ENCODE data around the gene CD300H. TPM values are rescaled to one million over a fixed set of nuclear protein-coding genes. Genes with fewer than 3 reads are reported as not detected.
"Not testable (repeated sequence)": the region's sequence is repeated elsewhere in the genome, so short reads cannot be mapped to it uniquely, and the experiment has no call there.

The CD300H gene
- total and polyA plus RNA-seq, 5 donors: not detected

- intact Hi-C loops (cut with DNase I): no loop called here
- Histone ChIP-seq H3K27ac (ENCODE audit: low read length) (no peak overlapping the region), H3K4me3 (ENCODE audit: low read length) (no peak overlapping the region), H3K4me1 (ENCODE audit: control insufficient read depth, insufficient read depth, low read length) (no peaks in the 10 kb centered on the region), H3K9me3 (ENCODE audit: control insufficient read depth, low read length) (peaks cover 2% of the 10 kb centered on the region), H3K27me3 (ENCODE audit: control insufficient read depth, insufficient read depth) (no peaks in the 10 kb centered on the region)
- no peak for DNase-seq
- no peak for ATAC-seq
- 82% methylated on average over 3 of the region's 3 CpGs for WGBS
These were observed 44.0 kb downstream of the CD300H start for GRCh38 chr17:74523308-74523707.

GRCh38 chr17:74522381-74523105 is 44.8 kb downstream of the CD300H start:
- 80% methylated on average over 10 of the region's 10 CpGs for WGBS
- no peaks in the 10 kb centered on the region for H3K4me1 ChIP-seq (ENCODE audit: control insufficient read depth, insufficient read depth, low read length)
- intact Hi-C loops (cut with DNase I): no loop called here
- H3K9me3 ChIP-seq (ENCODE audit: control insufficient read depth, low read length): peaks cover 2% of the 10 kb centered on the region
- DNase-seq: no peak
- H3K4me3 ChIP-seq (ENCODE audit: low read length): no peak overlapping the region
- no peaks in the 10 kb centered on the region for H3K27me3 ChIP-seq (ENCODE audit: control insufficient read depth, insufficient read depth)
- no peak for ATAC-seq
- H3K27ac ChIP-seq (ENCODE audit: low read length): no peak overlapping the region

GRCh38 chr17:74521701-74522201 is 45.6 kb downstream of the CD300H start:
- Histone ChIP-seq H3K9me3 (ENCODE audit: control insufficient read depth, low read length) (peaks cover 2% of the 10 kb centered on the region), H3K27ac (ENCODE audit: low read length) (no peak overlapping the region), H3K4me1 (ENCODE audit: control insufficient read depth, insufficient read depth, low read length) (no peaks in the 10 kb centered on the region), H3K27me3 (ENCODE audit: control insufficient read depth, insufficient read depth) (no peaks in the 10 kb centered on the region), H3K4me3 (ENCODE audit: low read length) (no peak overlapping the region)
- ATAC-seq (peak; percentile 13 to 31), DNase-seq (no peak)
- 76% methylated on average over 9 of the region's 9 CpGs for WGBS
- intact Hi-C loops (cut with DNase I): no loop called here

GRCh38 chr17:74520790-74521480 is 46.4 kb downstream of the CD300H start:
- DNase-seq: no peak
- ATAC-seq: peak; percentile 51 to 53
- Histone ChIP-seq H3K9me3 (ENCODE audit: control insufficient read depth, low read length) (peaks cover 2% of the 10 kb centered on the region), H3K27me3 (ENCODE audit: control insufficient read depth, insufficient read depth) (no peaks in the 10 kb centered on the region), H3K27ac (ENCODE audit: low read length) (no peak overlapping the region), H3K4me1 (ENCODE audit: control insufficient read depth, insufficient read depth, low read length) (no peaks in the 10 kb centered on the region), H3K4me3 (ENCODE audit: low read length) (no peak overlapping the region)
- intact Hi-C loops (cut with DNase I): no loop called here
- 82% methylated on average over 21 of the region's 21 CpGs for WGBS

GRCh38 chr17:74520016-74520434 is 47.3 kb downstream of the CD300H start:
- Histone ChIP-seq H3K27me3 (ENCODE audit: control insufficient read depth, insufficient read depth) (no peaks in the 10 kb centered on the region), H3K27ac (ENCODE audit: low read length) (no peak overlapping the region), H3K4me3 (ENCODE audit: low read length) (no peak overlapping the region), H3K9me3 (ENCODE audit: control insufficient read depth, low read length) (peaks cover 2% of the 10 kb centered on the region), H3K4me1 (ENCODE audit: control insufficient read depth, insufficient read depth, low read length) (no peaks in the 10 kb centered on the region)
- ATAC-seq (peak; percentile 51 to 54), DNase-seq (no peak)
- intact Hi-C loops (cut with DNase I): no loop called here
- 60% methylated on average over 3 of the region's 3 CpGs for WGBS

- H3K27me3 ChIP-seq (ENCODE audit: control insufficient read depth, insufficient read depth); DNase-seq; H3K4me1 ChIP-seq (ENCODE audit: control insufficient read depth, insufficient read depth, low read length); intact Hi-C loops (cut with DNase I); H3K27ac ChIP-seq (ENCODE audit: low read length); ATAC-seq; H3K4me3 ChIP-seq (ENCODE audit: low read length); H3K9me3 ChIP-seq (ENCODE audit: control insufficient read depth, low read length): not testable (repeated sequence)
- 70% methylated on average over 6 of the region's 6 CpGs for WGBS
These were observed 48.8 kb downstream of the CD300H start for GRCh38 chr17:74518413-74518981.

GRCh38 chr17:74516561-74517328 is 50.6 kb downstream of the CD300H start:
- WGBS: 87% methylated on average over 3 of the region's 3 CpGs
- Histone ChIP-seq H3K4me1 (ENCODE audit: control insufficient read depth, insufficient read depth, low read length) (peaks cover 3% of the 10 kb centered on the region), H3K9me3 (ENCODE audit: control insufficient read depth, low read length) (no peaks in the 10 kb centered on the region), H3K4me3 (ENCODE audit: low read length) (no peak overlapping the region), H3K27ac (ENCODE audit: low read length) (no peak overlapping the region), H3K27me3 (ENCODE audit: control insufficient read depth, insufficient read depth) (no peaks in the 10 kb centered on the region)
- intact Hi-C loops (cut with DNase I): no loop called here
- no peak for DNase-seq
- no peak for ATAC-seq

- H3K4me1 ChIP-seq (ENCODE audit: control insufficient read depth, insufficient read depth, low read length): peaks cover 3% of the 10 kb centered on the region
- intact Hi-C loops (cut with DNase I): no loop called here
- H3K9me3 ChIP-seq (ENCODE audit: control insufficient read depth, low read length): no peaks in the 10 kb centered on the region
- no peaks in the 10 kb centered on the region for H3K27me3 ChIP-seq (ENCODE audit: control insufficient read depth, insufficient read depth)
- ATAC-seq: no peak
- no peak overlapping the region for H3K27ac ChIP-seq (ENCODE audit: low read length)
- H3K4me3 ChIP-seq (ENCODE audit: low read length): no peak overlapping the region
- 79% methylated on average over 4 of the region's 4 CpGs for WGBS
- DNase-seq: no peak
These were observed 51.4 kb downstream of the CD300H start for GRCh38 chr17:74515941-74516340.

- H3K4me3 ChIP-seq (ENCODE audit: low read length): no peak overlapping the region
- peaks cover 3% of the 10 kb centered on the region for H3K4me1 ChIP-seq (ENCODE audit: control insufficient read depth, insufficient read depth, low read length)
- no peak for ATAC-seq
- intact Hi-C loops (cut with DNase I): no loop called here
- H3K27me3 ChIP-seq (ENCODE audit: control insufficient read depth, insufficient read depth): no peaks in the 10 kb centered on the region
- DNase-seq: no peak
- H3K9me3 ChIP-seq (ENCODE audit: control insufficient read depth, low read length): no peaks in the 10 kb centered on the region
- H3K27ac ChIP-seq (ENCODE audit: low read length): no peak overlapping the region
- WGBS: 96% methylated on average over 10 of the region's 10 CpGs
These were observed 52.5 kb downstream of the CD300H start for GRCh38 chr17:74514632-74515334.

- Histone ChIP-seq H3K4me1 (ENCODE audit: control insufficient read depth, insufficient read depth, low read length) (peaks cover 3% of the 10 kb centered on the region), H3K4me3 (ENCODE audit: low read length) (no peak overlapping the region), H3K27ac (ENCODE audit: low read length) (no peak overlapping the region), H3K27me3 (ENCODE audit: control insufficient read depth, insufficient read depth) (no peaks in the 10 kb centered on the region), H3K9me3 (ENCODE audit: control insufficient read depth, low read length) (no peaks in the 10 kb centered on the region)
- intact Hi-C loops (cut with DNase I): no loop called here
- ATAC-seq (no peak), DNase-seq (no peak)
- 29% methylated on average over 3 of the region's 3 CpGs for WGBS
These were observed 53.2 kb downstream of the CD300H start for GRCh38 chr17:74513987-74514631.
